ENCODE results near the gene NAA50. TPM values are rescaled to one million over a fixed set of nuclear protein-coding genes. Genes with fewer than 3 reads are reported as not detected.

The NAA50 gene
- total and polyA plus RNA-seq, 10 of the 15 experiments (the other 5 are each of a cell fraction or from before 2014, with no cell fraction given): 31.7 to 205 (median 110) TPM

- TF ChIP-seq MEF2A (IDR thresholded peaks at IDR 0.05; ENCODE audit: insufficient read depth, low read depth, low read length) (peak; percentile 90), RAD21 (IDR thresholded peaks at IDR 0.05; ENCODE audit: insufficient read depth, low read depth, low read length) (no peak), TBL1XR1 (IDR thresholded peaks at IDR 0.05; ENCODE audit: low read depth, low read length) (no peak), RUNX3 (IDR thresholded peaks at IDR 0.05; ENCODE audit: low read length) (peak; percentile 53), DPF2 (IDR thresholded peaks at IDR 0.05) (0 out of 2 replicates have a peak, but pooled peaks have one; percentile 26), RAD51 (IDR thresholded peaks at IDR 0.05) (peak; percentile 81), TARDBP (IDR thresholded peaks at IDR 0.05; ENCODE audit: borderline replicate concordance) (no peak), STAT3 (IDR thresholded peaks at IDR 0.05; ENCODE audit: low read depth, low read length) (no peak), MXI1 (IDR thresholded peaks at IDR 0.05; ENCODE audit: low read depth, low read length) (no peak), ETV6 (conservative IDR thresholded peaks at IDR 0.05 in 1 of 2, IDR thresholded peaks at IDR 0.05 in 1 of 2; ENCODE audit: borderline replicate concordance in 1 of 2, low read depth in 1 of 2) (no peak), ESRRA (IDR thresholded peaks at IDR 0.05; ENCODE audit: low read length) (no peak), CEBPZ (IDR thresholded peaks at IDR 0.05; ENCODE audit: low read depth, low read length) (no peak), ZZZ3 (IDR thresholded peaks at IDR 0.05; ENCODE audit: control insufficient read depth, insufficient read length, low read depth) (no peak), RBBP5 (conservative IDR thresholded peaks at IDR 0.05) (no peak), NR2C1 (IDR thresholded peaks at IDR 0.05) (no peak), RCOR1 (conservative IDR thresholded peaks at IDR 0.05; ENCODE audit: low read depth, low read length) (no peak), HDAC2 (IDR thresholded peaks at IDR 0.05) (no peak), SMAD5 (IDR thresholded peaks at IDR 0.05; ENCODE audit: low read depth) (no peak), CBFB (IDR thresholded peaks at IDR 0.05; ENCODE audit: low read depth) (no peak), CREB1 (IDR thresholded peaks at IDR 0.05; ENCODE audit: low read depth) (peak; percentile 74), SMARCA5 (IDR thresholded peaks at IDR 0.05) (no peak), FOXM1 (IDR thresholded peaks at IDR 0.05; ENCODE audit: low read depth, low read length) (no peak), YBX1 (IDR thresholded peaks at IDR 0.05) (no peak), CBX5 (IDR thresholded peaks at IDR 0.05; ENCODE audit: low read depth) (no peak), SIN3A (IDR thresholded peaks at IDR 0.05; ENCODE audit: low read depth, low read length) (no peak)
- TF ChIP-seq, protein P1, sequence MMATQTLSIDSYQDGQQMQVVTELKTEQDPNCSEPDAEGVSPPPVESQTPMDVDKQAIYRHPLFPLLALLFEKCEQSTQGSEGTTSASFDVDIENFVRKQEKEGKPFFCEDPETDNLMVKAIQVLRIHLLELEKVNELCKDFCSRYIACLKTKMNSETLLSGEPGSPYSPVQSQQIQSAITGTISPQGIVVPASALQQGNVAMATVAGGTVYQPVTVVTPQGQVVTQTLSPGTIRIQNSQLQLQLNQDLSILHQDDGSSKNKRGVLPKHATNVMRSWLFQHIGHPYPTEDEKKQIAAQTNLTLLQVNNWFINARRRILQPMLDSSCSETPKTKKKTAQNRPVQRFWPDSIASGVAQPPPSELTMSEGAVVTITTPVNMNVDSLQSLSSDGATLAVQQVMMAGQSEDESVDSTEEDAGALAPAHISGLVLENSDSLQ (IDR thresholded peaks at IDR 0.05): no peak
- TF ChIP-seq, protein P2, sequence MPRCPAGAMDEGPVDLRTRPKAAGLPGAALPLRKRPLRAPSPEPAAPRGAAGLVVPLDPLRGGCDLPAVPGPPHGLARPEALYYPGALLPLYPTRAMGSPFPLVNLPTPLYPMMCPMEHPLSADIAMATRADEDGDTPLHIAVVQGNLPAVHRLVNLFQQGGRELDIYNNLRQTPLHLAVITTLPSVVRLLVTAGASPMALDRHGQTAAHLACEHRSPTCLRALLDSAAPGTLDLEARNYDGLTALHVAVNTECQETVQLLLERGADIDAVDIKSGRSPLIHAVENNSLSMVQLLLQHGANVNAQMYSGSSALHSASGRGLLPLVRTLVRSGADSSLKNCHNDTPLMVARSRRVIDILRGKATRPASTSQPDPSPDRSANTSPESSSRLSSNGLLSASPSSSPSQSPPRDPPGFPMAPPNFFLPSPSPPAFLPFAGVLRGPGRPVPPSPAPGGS (IDR thresholded peaks at IDR 0.05; ENCODE audit: borderline replicate concordance, insufficient read depth, low read depth, low read length, poor library complexity, severe bottlenecking): no peak
- TF ChIP-seq, protein P3, sequence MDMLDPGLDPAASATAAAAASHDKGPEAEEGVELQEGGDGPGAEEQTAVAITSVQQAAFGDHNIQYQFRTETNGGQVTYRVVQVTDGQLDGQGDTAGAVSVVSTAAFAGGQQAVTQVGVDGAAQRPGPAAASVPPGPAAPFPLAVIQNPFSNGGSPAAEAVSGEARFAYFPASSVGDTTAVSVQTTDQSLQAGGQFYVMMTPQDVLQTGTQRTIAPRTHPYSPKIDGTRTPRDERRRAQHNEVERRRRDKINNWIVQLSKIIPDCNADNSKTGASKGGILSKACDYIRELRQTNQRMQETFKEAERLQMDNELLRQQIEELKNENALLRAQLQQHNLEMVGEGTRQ (IDR thresholded peaks at IDR 0.05; ENCODE audit: borderline replicate concordance, low read depth, low read length): no peak; the same call in 1 of the 2 replicates
These were observed 37.4 kb upstream of the NAA50 start (continued) for GRCh38 chr3:113783463-113783862.

All from GM12878 (cell line).